HG03060 (cell line): Measurements from ENCODE around the gene FCHSD2.

Experiments
- ATAC-seq: cut with Tn5 transposase; IDR thresholded peaks from one replicate; pipeline ENCODE4 v1.9.1; 2021; ENCODE audit warnings: low read depth, moderate number of reproducible peaks; ENCODE audit not compliant: unreplicated experiment

The FCHSD2 gene

GRCh38 chr11:73173755-73174494 is 31.8 kb upstream of the FCHSD2 start:
- no peak for ATAC-seq

DNA sequence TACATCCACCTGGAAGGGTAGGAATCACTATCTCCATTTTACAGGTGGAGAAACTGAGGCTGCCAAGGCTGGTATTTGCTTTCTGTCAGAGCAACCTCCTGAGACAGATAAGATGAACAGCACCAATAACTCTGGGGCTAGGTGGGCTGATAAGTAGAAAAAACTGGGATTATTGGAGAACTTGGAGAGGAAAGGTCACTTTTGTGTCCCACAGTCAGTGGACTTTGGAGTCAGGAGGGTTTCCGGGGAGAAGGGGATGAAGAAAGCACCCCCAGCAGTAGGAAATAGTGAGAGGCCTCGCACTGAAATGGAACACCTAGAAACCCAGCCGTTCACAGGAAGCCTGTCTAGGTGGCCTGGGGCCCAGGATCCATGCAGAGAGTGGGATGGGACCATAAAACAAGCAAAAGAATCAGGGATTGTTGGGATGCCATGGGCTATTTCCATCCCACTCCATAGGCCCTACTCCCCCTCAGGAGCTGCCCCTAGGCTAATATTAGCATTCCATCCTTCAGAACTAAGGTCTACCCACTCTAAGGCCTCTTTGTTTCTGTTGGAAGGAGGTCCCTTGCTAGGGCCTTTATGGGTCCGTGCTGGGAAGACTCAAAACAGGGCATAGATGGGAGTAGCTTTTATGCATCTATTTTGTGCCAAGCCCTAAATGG is 31.0 kb upstream of the FCHSD2 start:
- no peak for ATAC-seq

GRCh38 chr11:73171436-73172161 is 29.5 kb upstream of the FCHSD2 start:
- ATAC-seq = no peak

DNA sequence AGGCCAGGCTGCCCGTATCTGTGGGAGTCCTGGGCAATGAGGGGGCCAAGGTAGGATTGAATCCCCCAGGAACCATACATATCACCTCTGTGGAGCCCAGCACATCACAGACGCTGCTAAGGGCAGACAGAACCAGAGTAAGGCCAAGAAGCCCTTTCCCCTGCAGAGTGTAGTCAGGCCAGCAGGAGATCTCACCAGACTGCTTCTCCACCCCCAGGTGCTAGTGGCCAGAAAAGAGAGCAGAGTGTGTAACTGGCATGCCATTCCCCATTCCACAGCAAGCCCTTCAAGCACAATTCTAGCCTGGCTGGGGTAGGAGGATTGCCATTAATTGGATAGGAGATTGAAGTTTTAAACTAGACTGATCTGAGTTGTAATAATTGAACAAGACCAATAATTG is 28.0 kb upstream of the FCHSD2 start:
- ATAC-seq = no peak

DNA sequence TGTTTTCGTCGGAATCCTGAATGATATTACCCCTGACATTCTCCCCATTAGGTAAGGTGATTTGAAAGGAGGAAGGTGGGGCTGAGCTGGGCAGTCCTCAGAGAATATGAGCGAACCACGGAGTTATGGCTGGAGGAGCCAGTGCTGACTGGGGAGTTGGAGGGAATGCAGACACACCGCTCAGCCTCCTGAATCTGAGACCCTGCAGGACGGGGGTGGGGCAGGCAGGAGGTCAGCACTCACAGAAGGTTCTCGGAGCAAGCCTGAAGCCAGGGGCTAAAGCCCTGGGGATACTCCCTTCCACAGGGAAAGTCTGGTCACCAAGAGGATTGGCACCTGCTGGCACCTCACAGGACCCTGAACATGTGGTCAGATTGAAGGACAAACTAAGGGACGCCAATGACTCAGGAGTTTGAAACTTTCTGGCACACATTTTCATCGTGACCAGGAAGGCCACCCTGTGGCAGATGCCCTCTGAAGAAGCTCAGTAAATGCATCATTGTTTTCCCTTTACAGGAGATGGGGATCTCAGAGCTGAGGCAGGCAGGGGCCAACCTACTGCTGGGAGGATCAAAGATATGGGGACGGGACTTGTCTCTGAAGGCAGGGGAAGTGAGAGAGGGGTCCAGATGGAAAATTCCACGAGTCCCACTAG is 26.9 kb upstream of the FCHSD2 start:
- ATAC-seq = no peak

DNA sequence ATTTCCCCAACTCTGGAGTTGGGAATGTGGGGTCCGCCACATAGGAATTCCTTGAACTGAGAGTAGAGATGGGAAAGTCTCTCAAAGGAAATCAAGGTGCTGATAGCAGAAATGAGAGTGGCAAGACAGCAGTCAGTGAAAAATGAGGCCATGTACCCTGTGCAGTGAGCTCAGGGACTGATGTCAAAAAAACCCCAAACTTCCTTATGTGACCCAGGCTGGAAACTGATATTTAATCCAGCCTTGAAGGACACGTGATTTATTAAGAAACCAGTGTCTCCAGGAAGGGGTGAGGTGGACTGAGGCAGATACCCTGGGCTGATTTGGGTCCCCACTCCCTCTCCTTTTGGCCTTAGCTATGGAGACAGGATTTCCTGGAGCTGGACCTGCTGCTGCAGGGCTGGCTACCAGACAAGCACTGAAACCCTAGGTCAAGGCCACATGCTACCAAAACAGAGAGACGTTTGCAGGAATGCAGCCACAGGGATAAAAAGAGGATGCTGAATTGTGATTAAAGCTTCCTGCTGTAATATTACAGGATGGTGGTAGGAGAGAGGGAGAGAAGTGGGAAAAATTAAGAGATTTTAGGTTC is 25.3 kb upstream of the FCHSD2 start:
- ATAC-seq = no peak

GRCh38 chr11:73164803-73165540 is 22.9 kb upstream of the FCHSD2 start:
- no peak for ATAC-seq

DNA sequence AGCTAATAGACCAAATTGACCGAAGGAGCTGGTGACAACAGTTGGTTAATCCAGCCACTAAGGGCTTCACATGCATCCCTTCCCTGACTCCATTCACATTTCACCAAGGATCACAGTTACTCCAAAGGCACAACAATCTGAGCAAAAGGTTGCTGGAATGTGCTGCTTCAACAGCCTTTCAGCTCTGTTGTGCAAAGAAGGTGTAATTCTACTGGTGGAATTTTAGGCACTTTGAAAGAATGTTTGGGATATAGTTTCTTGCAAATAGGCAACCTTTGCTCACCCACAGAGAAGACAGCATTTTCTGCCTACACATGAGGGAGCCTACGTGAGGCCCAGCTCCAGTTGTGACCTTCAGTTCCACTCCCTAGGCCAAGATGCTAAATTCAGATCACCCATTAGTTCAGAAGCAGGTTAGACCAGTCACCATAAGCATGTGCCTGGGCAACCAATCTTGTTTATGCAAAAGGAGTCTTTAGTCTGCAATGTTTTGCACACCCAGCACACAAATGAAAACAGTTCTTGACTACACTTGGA is 21.6 kb upstream of the FCHSD2 start:
- ATAC-seq = no peak

- no peak for ATAC-seq
Measured at GRCh38 chr11:73162196-73162740, 20.1 kb upstream of the FCHSD2 start.

DNA sequence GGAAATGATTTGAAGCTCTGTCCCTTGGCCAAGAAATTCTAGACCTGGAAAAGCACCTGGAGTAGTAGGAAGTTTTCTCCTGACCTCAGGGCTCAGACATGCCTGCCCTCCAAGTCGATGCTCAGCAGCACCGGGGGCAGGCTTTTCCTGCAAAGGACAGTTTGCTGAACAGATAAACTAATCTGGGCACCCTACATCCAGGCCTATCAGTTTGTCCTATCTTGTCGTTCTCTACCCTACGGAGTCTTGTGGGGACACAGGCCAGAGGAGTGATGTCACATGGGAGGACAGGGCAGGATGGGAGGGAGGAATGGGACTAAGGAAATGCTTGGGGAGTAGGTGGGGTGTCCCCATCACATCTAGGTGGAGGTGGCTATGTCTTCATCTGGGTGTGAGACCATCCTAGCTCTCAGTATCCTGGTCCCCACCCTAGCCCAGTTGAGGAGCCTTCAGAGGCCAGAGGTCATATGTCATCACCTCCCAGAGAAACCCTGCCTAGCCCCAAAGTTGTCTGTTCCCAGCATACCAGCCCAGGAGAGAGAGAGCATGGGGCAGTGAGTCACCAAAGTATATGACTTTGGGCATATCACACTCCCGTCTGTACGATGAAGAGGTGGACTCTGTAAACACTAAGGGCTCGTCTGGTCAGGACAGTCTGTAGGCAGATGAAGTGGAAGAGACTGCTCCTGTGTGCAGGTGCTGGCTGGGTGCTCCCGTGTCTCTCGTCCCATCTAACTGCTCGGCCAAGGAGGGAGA is 18.1 kb upstream of the FCHSD2 start:
- no peak for ATAC-seq

DNA sequence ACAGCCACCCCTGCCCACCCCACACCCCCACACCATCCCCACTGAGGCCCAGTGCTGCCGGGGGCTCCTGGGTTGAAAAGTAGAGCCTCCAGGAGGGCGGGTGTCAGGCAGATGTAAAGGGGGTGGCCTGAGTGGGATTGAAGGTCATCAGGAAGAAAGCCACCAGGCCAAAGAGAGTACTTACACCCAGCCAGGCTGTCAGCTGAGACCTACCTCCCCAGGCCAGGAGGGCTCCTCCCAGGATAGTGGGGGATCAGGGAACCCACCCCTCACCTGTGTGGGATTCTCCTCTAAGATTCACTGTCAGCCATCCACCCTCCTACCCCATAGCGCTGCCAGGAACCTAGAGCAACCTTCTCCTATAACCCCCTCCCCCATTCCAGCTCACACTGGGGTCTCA is 17.2 kb upstream of the FCHSD2 start:
- ATAC-seq = no peak

DNA sequence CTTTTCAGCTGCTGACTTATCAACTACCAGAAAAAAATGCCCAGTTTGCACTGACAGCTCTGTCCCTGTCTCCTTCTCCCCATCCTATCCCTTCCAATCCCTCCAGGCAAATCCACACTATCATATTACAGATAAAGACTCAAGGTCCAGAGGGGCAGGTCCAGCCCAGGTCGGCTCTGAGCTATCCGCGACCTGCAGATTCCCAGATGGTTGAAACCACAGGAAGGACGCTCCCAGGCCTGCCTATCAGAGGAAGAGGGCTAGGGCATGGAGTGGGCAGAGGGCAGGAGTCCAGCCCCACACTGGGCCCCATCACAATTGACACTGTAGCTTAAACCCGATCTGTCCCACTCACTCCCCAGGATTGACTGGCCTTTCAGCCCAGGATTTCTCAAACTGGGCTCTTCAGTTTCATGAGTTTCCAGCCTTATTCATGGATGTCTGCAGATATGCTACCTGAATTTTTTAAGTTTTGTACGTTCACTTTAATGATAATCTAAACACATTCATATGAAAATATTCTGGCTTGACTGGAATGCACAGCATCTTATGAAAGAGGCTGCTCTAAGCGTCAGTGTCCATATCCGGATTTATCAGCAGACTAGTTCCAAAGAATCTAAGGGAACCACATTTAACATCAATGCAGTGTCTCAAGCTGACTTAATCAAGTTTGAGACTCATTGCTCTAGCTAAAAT is 16.4 kb upstream of the FCHSD2 start:
- ATAC-seq = no peak

DNA sequence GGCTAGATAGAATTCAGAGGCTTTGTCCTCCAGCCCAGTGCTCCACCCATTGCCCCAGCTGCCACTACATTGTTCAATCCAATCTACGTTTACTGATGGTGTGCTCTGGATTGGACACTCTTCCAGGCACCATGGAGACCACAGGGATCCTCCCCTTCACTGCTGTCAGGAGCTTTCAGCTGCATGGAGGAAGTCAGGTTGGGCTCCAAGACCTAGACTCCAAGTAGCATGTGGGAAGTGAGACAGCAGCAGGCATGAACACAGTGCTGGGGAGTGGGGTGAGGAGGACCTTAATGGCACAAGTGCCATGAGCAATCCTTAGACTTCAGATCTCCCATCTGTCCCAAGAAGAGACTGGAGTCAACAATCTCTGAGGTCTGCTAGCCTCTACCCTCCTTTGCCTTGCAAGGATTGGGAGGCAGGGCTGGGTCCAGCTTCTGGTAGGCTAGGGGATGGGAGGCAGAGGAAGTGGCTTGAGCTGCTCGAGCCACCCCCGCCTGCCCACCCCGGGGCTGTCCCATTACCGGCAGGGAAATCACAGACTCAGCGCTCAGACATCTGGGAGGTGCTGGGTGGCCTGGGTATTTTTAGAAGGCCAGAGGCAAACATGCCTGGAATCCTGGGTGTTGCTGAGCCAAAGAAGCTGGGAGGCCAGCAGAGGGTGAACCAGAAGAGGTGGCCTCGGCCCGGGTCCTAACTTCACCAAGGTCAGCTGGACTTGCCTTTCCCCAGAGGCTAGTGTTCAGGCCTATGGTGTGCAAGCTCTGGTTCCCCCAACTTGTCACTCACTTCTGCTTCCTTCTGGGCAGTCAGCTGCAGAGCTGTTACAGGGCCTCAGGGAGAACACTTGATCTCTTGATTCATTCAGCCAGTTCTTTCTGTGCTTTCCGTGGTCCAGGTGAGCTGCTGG is 15.2 kb upstream of the FCHSD2 start:
- no peak for ATAC-seq

DNA sequence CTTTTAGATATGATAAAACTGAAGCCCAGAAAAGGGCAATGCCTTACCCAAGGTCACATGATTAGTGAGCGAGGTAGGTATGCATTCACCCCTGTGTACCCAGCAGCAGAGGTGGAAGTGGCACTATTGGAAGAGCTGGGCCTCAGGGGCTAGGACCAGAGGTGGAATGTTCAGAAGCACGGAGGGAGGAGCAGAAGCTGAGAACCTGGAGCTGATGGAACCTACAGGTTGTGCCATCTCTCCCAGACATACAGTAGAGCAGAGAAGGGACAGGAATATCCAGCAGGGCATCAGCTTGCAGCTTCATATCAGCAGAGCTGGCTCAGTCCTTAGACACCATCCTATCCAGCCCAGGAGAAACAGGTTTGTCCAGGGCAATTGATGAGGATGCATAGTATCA is 14.6 kb upstream of the FCHSD2 start:
- ATAC-seq = no peak

GRCh38 chr11:73156114-73156513 is 14.0 kb upstream of the FCHSD2 start:
- no peak for ATAC-seq

GRCh38 chr11:73155102-73155501 is 13.0 kb upstream of the FCHSD2 start:
- no peak for ATAC-seq

DNA sequence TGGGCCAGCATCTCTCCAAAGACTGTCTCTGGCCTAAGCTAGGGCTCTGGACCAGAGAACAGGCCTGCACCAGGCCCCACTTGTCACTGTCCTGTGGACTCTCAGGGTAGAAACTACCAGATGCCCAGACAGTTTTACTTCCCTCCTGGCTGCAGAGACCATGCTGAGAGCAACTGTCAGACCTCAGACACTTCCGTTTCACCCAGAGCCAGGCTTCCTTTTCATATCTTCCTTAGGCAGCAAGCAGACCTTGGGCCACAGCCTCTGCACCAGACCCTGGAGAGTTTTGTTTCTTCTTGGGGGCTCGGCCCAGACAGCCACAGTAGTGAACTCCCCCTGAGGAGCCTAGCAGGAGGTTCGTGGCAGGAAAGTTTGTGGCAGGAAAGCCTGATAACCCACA is 12.1 kb upstream of the FCHSD2 start:
- ATAC-seq = peak; percentile 33
